ENCODE results near the gene NIPBL. TPM values are rescaled to one million over a fixed set of nuclear protein-coding genes. Genes with fewer than 3 reads are reported as not detected.

The NIPBL gene
- total RNA-seq, 2 experiments from 2014 or later, result 108 to 120 TPM

- Mint-ChIP-seq H3K9me3 (no peaks in the 10 kb centered on the region), H3K4me3 (peak overlapping the region; percentile 11), H3K27ac (no peak overlapping the region), H3K27me3 (no peaks in the 10 kb centered on the region), H3K36me3 (ENCODE audit: low read depth) (no peaks in the 10 kb centered on the region), H3K4me1 (ENCODE audit: low read depth) (peaks cover 87% of the 10 kb centered on the region)
- H3K27ac ChIP-seq (ENCODE audit: low read depth in 1 of 2, low read length in 2 of 2), result no peak overlapping the region
- ATAC-seq (ENCODE audit: poor library complexity) (no peak), DNase-seq (no peak)
- H3K9me3 ChIP-seq (ENCODE audit: control insufficient read depth in 1 of 2, insufficient read depth in 1 of 2, low read length in 2 of 2), result no peaks in the 10 kb centered on the region
- CTCF ChIA-PET, result interaction anchor here (1.3 kb wide), 1 partner anchor 67 kb away, joined by 3 read pairs; no protein-coding TSS in a partner anchor
- POLR2A ChIA-PET, result interaction anchor here (1.9 kb wide), 1 partner anchor 59 kb away, joined by 6 read pairs; the partner anchor contains the start of gene NIPBL
- no peaks in the 10 kb centered on the region for H3K27me3 ChIP-seq (ENCODE audit: control insufficient read depth in 1 of 2, insufficient read depth in 2 of 2, low read length in 2 of 2)
- TF ChIP-seq CTCF (IDR thresholded peaks at IDR 0.05), result no peak
- no peak overlapping the region for H3K4me3 ChIP-seq (ENCODE audit: low read length)
- no peaks in the 10 kb centered on the region for H3K36me3 ChIP-seq (ENCODE audit: insufficient read depth, low read length)
- intact Hi-C loops (cut with DNase I, micrococcal nuclease), result no loop called here
- H3K4me1 ChIP-seq (ENCODE audit: insufficient read depth, low read length), result no peaks in the 10 kb centered on the region
Observed at GRCh38 chr5:36935805-36936204, 59.2 kb downstream of the NIPBL start.

- Mint-ChIP-seq H3K4me3 (no peak overlapping the region), H3K4me1 (ENCODE audit: low read depth) (peaks cover 87% of the 10 kb centered on the region), H3K9me3 (no peaks in the 10 kb centered on the region), H3K27ac (no peak overlapping the region), H3K36me3 (ENCODE audit: low read depth) (no peaks in the 10 kb centered on the region), H3K27me3 (no peaks in the 10 kb centered on the region)
- no peaks in the 10 kb centered on the region for H3K36me3 ChIP-seq (ENCODE audit: insufficient read depth, low read length)
- intact Hi-C loops (cut with DNase I, micrococcal nuclease), result no loop called here
- ATAC-seq (ENCODE audit: poor library complexity) (no peak), DNase-seq (no peak)
- no peaks in the 10 kb centered on the region for H3K27me3 ChIP-seq (ENCODE audit: control insufficient read depth in 1 of 2, insufficient read depth in 2 of 2, low read length in 2 of 2)
- H3K4me3 ChIP-seq (ENCODE audit: low read length), result no peak overlapping the region
- TF ChIP-seq CTCF (IDR thresholded peaks at IDR 0.05), result no peak
- no peaks in the 10 kb centered on the region for H3K9me3 ChIP-seq (ENCODE audit: control insufficient read depth in 1 of 2, insufficient read depth in 1 of 2, low read length in 2 of 2)
- no peaks in the 10 kb centered on the region for H3K4me1 ChIP-seq (ENCODE audit: insufficient read depth, low read length)
- no peak overlapping the region for H3K27ac ChIP-seq (ENCODE audit: low read depth in 1 of 2, low read length in 2 of 2)
- CTCF ChIA-PET, result no interaction called here
- POLR2A ChIA-PET, result no interaction called here
Observed at GRCh38 chr5:36936309-36936708, 59.7 kb downstream of the NIPBL start.

- DNase-seq (no peak), ATAC-seq (ENCODE audit: poor library complexity) (no peak)
- H3K27me3 ChIP-seq (ENCODE audit: control insufficient read depth in 1 of 2, insufficient read depth in 2 of 2, low read length in 2 of 2), result no peaks in the 10 kb centered on the region
- intact Hi-C loops (cut with DNase I, micrococcal nuclease), result no loop called here
- Mint-ChIP-seq H3K27ac (no peak overlapping the region), H3K27me3 (no peaks in the 10 kb centered on the region), H3K36me3 (ENCODE audit: low read depth) (no peaks in the 10 kb centered on the region), H3K4me1 (ENCODE audit: low read depth) (peaks cover 78% of the 10 kb centered on the region), H3K4me3 (no peak overlapping the region), H3K9me3 (no peaks in the 10 kb centered on the region)
- H3K4me1 ChIP-seq (ENCODE audit: insufficient read depth, low read length), result no peaks in the 10 kb centered on the region
- H3K9me3 ChIP-seq (ENCODE audit: control insufficient read depth in 1 of 2, insufficient read depth in 1 of 2, low read length in 2 of 2), result no peaks in the 10 kb centered on the region
- no peak for TF ChIP-seq CTCF (IDR thresholded peaks at IDR 0.05)
- CTCF ChIA-PET, result interaction anchor here (1.2 to 1.3 kb wide), 2 partner anchors 62 to 238 kb away, joined by 3 read pairs; no protein-coding TSS in a partner anchor
- no peaks in the 10 kb centered on the region for H3K36me3 ChIP-seq (ENCODE audit: insufficient read depth, low read length)
- POLR2A ChIA-PET, result no interaction called here
- H3K4me3 ChIP-seq (ENCODE audit: low read length), result no peak overlapping the region
- no peak overlapping the region for H3K27ac ChIP-seq (ENCODE audit: low read depth in 1 of 2, low read length in 2 of 2)
Observed at GRCh38 chr5:36938129-36938528, 61.6 kb downstream of the NIPBL start.
